GM12878 (cell line): ENCODE measurements around the gene EPB41. TPM values are rescaled to one million over a fixed set of nuclear protein-coding genes. Genes with fewer than 3 reads are reported as not detected.

Experiments used
- ATAC-seq: fragments of 200-7000 bp; cut with Tn5 transposase; 3 replicates; pipeline ENCODE4 v1.9.1; 2020; ENCODE audit warnings: mild to moderate bottlenecking, moderate library complexity
- BruUV-seq: library from RNA; stranded (reverse); fragments of 400-500 nt; replicated peaks from 2 replicates; lab custom pipeline; 2021; lab: Mats Ljungman, UMichigan
- CTCF ChIA-PET: fragments of 300-600 bp; sonication (Branson Sonifier 250); formaldehyde crosslinking; extraction: SDS; loops from one replicate; lab custom pipeline; 2021; ENCODE audit warnings: inconsistent platforms; lab: Yijun Ruan, JAX
- POLR2A ChIA-PET: fragments of 350-600 bp; formaldehyde crosslinking; extraction: SDS; loops from one replicate; lab custom pipeline; 2021; ENCODE audit warnings: inconsistent platforms; lab: Charles Lee
- RAD21 ChIA-PET: fragments of 300-600 bp; sonication (Branson Sonifier 250); formaldehyde crosslinking; loops from one replicate; lab custom pipeline; 2023; ENCODE audit warnings: antibody characterized with exemption; ENCODE audit not compliant: unreplicated experiment; lab: Charles Lee
- SMC1A ChIA-PET: fragments of 300-600 bp; sonication (Branson Sonifier 250); formaldehyde crosslinking; loops from one replicate; lab custom pipeline; 2023; ENCODE audit not compliant: unreplicated experiment, uncharacterized antibody; lab: Charles Lee
- DNase-seq: peaks from one replicate; pipeline ENCODE4 v3.0.0-alpha.2; 2011; ENCODE audit warnings: low read depth, low spot score
- FAIRE-seq: peaks from 3 replicates; lab custom pipeline; 2011; peaks lifted over from hg19 to GRCh38; lab: Jason Lieb, UNC
- H2AFZ ChIP-seq: 2 replicates; pipeline ENCODE4 v1.6.0; 2011; ENCODE audit warnings: low read depth, low read length, control low read depth; ENCODE audit not compliant: control insufficient read depth
- H3K27ac ChIP-seq: 2 replicates; pipeline ENCODE4 v1.5.1; 2011; ENCODE audit warnings: control low read depth; ENCODE audit not compliant: control insufficient read depth, insufficient read depth
- H3K27me3 ChIP-seq, 2 experiments: replicated peaks in 1 of 2; 2 replicates each; pipeline versions ENCODE4 v1.6.0 to v1.6.1; 2011; ENCODE audit warnings: low read length in 1 of 2; ENCODE audit not compliant: control insufficient read depth in 2 of 2, insufficient read depth in 2 of 2
- H3K36me3 ChIP-seq, 2 experiments: 2 replicates each; pipeline ENCODE4 v1.5.1; 2011; ENCODE audit warnings: low read length in 1 of 2; ENCODE audit not compliant: control insufficient read depth in 2 of 2, insufficient read depth in 2 of 2
- H3K4me1 ChIP-seq: 2 replicates; pipeline ENCODE4 v1.6.1; 2011; ENCODE audit warnings: mild to moderate bottlenecking, low read length, moderate library complexity, mixed read lengths; ENCODE audit not compliant: control insufficient read depth, insufficient read depth
- H3K4me2 ChIP-seq: 2 replicates; pipeline ENCODE4 v1.6.0; 2011; ENCODE audit warnings: control low read depth; ENCODE audit not compliant: control insufficient read depth, insufficient read depth
- H3K4me3 ChIP-seq: fragments of 200-600 bp; sonication (generic); 2 replicates; pipeline ENCODE4 v1.5.1; 2016
- H3K79me2 ChIP-seq: 2 replicates; pipeline ENCODE4 v1.6.0; 2011; ENCODE audit warnings: low read length; ENCODE audit not compliant: control insufficient read depth, insufficient read depth
- H3K9ac ChIP-seq: 2 replicates; pipeline ENCODE4 v1.8.0; 2011; ENCODE audit warnings: low read length, control low read depth, mixed read lengths; ENCODE audit not compliant: control insufficient read depth, insufficient read depth
- H3K9me3 ChIP-seq: replicated peaks from 3 replicates; pipeline ENCODE4 v1.5.1; 2011; ENCODE audit warnings: mild to moderate bottlenecking, low read length; ENCODE audit not compliant: control insufficient read depth, insufficient read depth
- H4K20me1 ChIP-seq: 2 replicates; pipeline ENCODE4 v1.6.0; 2011; ENCODE audit not compliant: control insufficient read depth, insufficient read depth
- CEBPB ChIP-seq, 2 experiments: fragments of 150-350 bp in 1 of 2; IDR thresholded peaks; 2 replicates each; pipeline ENCODE4 v1.6.1; 2012 to 2014; ENCODE audit warnings: low read depth in 2 of 2, low read length in 2 of 2, borderline replicate concordance in 1 of 2, inconsistent platforms in 1 of 2
- CREM ChIP-seq: IDR thresholded peaks from 2 replicates; pipeline ENCODE4 v1.6.1; 2014; ENCODE audit warnings: antibody characterized with exemption, low read depth
- EGR1 ChIP-seq, 2 experiments: IDR thresholded peaks; 1 replicate in 1 of 2; 2 replicates in 1 of 2; pipeline ENCODE4 v1.6.1; 2011 to 2012; ENCODE audit warnings: low read depth in 2 of 2, low read length in 2 of 2, borderline replicate concordance in 1 of 2, mild to moderate bottlenecking in 1 of 2, moderate library complexity in 1 of 2
- IRF5 ChIP-seq: fragments of 450-650 bp; IDR thresholded peaks from 2 replicates; pipeline ENCODE4 v1.6.1; 2017; ENCODE audit warnings: borderline replicate concordance
- KDM1A ChIP-seq: fragments of 200-600 bp; sonication (generic); IDR thresholded peaks from 2 replicates; pipeline ENCODE4 v1.6.1; 2016; ENCODE audit warnings: borderline replicate concordance
- KLF5 ChIP-seq: fragments of 450-650 bp; IDR thresholded peaks from 2 replicates; pipeline ENCODE4 v1.6.1; 2014; ENCODE audit warnings: mild to moderate bottlenecking; ENCODE audit not compliant: partially characterized antibody
- MTA3 ChIP-seq: IDR thresholded peaks from 2 replicates; pipeline ENCODE4 v1.6.1; 2012; ENCODE audit warnings: low read length, inconsistent platforms, borderline replicate concordance
- RAD21 ChIP-seq: IDR thresholded peaks from 2 replicates; pipeline ENCODE4 v1.6.1; 2011; ENCODE audit warnings: mild to moderate bottlenecking, low read depth, low read length, moderate library complexity; ENCODE audit not compliant: insufficient read depth
- RFX5 ChIP-seq: IDR thresholded peaks from 2 replicates; pipeline ENCODE4 v1.6.1; 2011; ENCODE audit warnings: low read depth, low read length, improper control_type of control experiment
- SREBF2 ChIP-seq: IDR thresholded peaks from 2 replicates; pipeline ENCODE4 v1.6.1; 2012; ENCODE audit warnings: mild to moderate bottlenecking, low read length
- SRF ChIP-seq, 2 experiments: IDR thresholded peaks; 2 replicates each; pipeline ENCODE4 v1.6.1; 2011; ENCODE audit warnings: low read depth in 2 of 2, low read length in 2 of 2, mild to moderate bottlenecking in 1 of 2, moderate library complexity in 1 of 2
- SUZ12 ChIP-seq: fragments of 200-600 bp; sonication (generic); IDR thresholded peaks from one replicate; pipeline ENCODE4 v1.6.1; 2018; ENCODE audit warnings: antibody characterized with exemption, mild to moderate bottlenecking; ENCODE audit not compliant: unreplicated experiment
- WGBS: methylation state at CpG from one replicate; pipeline ENCODE4 v1.1.6; 2016; ENCODE audit warnings: low lambda C conversion rate; ENCODE audit not compliant: insufficient replicate concordance, insufficient coverage; ENCODE audit errors: missing lambda C conversion rate; 5-methylcytosine and 5-hydroxymethylcytosine counted together
- in situ Hi-C: fragments of 300-500 bp; cut with MboI; formaldehyde crosslinking; loops from 9 replicates; pipeline ENCODE4 v1.14.3; 2018; ENCODE audit warnings: mixed read lengths
- intact Hi-C: fragments of 100-400 bp; cut with micrococcal nuclease; formaldehyde crosslinking; loops from one replicate; pipeline ENCODE4 v1.14.2; 2022; ENCODE audit not compliant: unreplicated experiment
- polyA plus RNA-seq, 11 experiments: library from polyadenylated mRNA; depleted of rRNA in 4 of 11; unstranded in 6 of 11; stranded (reverse) in 5 of 11; fragments of >200 nt; fragmentation: Nextera tagmentation in 4 of 11; fragmentation: Illumina TruSeq in 1 of 11; extraction: Ambion mirVana in 4 of 11; extraction: Trizol in 1 of 11; gene quantifications; 1 replicate in 1 of 11; 2 replicates in 10 of 11; pipeline versions ENCODE4 v1.2.1 to v1.2.3, GENCODE V29; 2011 to 2016; ENCODE audit warnings: inconsistent platforms in 2 of 11, missing spikeins in 2 of 11, low read depth in 1 of 11
- total RNA-seq, 4 experiments: library from RNA; depleted of rRNA in 3 of 4; stranded (reverse); fragments of >200 nt in 3 of 4; fragmentation: Illumina TruSeq in 1 of 4; extraction: Trizol in 1 of 4; gene quantifications; 2 replicates each; pipeline versions ENCODE4 v1.2.1 to v1.2.3, GENCODE V29; 2013 to 2021
- TF ChIP-seq, protein P1 (sequence below): fragments of 450-650 bp; IDR thresholded peaks from 2 replicates; pipeline ENCODE4 v1.6.1; 2017; ENCODE audit warnings: antibody characterized with exemption, mild to moderate bottlenecking, moderate library complexity
- TF ChIP-seq, protein P2 (sequence below): IDR thresholded peaks from 2 replicates; pipeline ENCODE4 v1.6.1; 2012; ENCODE audit warnings: low read length, inconsistent platforms
- TF ChIP-seq, protein P3 (sequence below): IDR thresholded peaks from 2 replicates; pipeline ENCODE4 v1.6.1; 2012; ENCODE audit warnings: low read depth, low read length, improper control_type of control experiment

The EPB41 gene
- total and polyA plus RNA-seq, 10 of the 15 experiments (the other 5 are each of a cell fraction or from before 2014, with no cell fraction given): 1.1 to 77.6 (median 58.8) TPM

DNA sequence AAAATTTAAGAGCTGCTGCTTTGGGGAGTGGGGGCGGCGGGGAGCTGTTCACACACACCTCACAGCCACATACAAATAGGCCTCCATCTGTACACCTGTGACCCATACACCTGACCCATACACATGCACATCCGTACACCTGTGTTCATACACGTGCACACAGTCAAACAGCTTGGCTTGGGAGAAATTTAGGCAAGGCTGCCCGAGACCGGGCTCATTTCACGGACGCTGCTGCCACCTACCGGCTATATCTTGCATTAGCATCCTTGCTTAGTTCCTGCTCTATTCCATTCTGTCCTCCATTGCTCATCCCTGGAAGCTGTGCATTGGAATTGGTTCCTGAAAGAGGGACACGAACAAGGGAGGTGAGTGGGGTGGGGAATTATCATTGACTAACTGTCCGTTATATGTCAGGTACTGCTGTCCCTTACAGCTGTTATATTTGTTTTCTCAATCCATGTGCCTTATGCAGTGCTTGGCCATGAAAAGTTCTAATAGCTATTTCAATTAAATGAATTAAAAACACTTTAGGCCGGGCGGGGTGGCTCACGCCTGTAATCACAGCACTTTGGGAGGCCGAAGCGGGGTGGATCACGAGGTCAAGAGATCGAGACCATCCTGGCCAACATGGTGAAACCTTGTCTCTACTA, 37.1 kb upstream of the EPB41 start (continued):
- TF ChIP-seq, protein P1, sequence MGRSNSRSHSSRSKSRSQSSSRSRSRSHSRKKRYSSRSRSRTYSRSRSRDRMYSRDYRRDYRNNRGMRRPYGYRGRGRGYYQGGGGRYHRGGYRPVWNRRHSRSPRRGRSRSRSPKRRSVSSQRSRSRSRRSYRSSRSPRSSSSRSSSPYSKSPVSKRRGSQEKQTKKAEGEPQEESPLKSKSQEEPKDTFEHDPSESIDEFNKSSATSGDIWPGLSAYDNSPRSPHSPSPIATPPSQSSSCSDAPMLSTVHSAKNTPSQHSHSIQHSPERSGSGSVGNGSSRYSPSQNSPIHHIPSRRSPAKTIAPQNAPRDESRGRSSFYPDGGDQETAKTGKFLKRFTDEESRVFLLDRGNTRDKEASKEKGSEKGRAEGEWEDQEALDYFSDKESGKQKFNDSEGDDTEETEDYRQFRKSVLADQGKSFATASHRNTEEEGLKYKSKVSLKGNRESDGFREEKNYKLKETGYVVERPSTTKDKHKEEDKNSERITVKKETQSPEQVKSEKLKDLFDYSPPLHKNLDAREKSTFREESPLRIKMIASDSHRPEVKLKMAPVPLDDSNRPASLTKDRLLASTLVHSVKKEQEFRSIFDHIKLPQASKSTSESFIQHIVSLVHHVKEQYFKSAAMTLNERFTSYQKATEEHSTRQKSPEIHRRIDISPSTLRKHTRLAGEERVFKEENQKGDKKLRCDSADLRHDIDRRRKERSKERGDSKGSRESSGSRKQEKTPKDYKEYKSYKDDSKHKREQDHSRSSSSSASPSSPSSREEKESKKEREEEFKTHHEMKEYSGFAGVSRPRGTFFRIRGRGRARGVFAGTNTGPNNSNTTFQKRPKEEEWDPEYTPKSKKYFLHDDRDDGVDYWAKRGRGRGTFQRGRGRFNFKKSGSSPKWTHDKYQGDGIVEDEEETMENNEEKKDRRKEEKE: no peak

DNA sequence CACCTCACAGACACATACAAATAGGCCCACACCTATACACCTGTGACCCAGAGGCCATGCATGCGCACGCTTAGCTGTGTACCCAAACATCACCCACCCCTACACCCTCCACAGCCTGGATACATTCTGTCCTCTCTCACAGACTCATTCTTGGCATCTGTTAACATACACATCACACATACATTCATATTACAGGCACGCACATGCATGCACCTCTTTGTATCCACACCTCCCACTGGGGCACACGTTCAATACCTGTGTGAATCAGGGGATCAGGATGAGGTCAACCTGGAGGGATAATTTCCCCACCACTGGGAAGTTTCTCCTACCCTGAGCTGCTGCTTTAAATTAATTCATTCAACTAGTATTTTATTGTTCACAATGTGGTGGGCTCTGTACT, 35.6 kb upstream of the EPB41 start:
- H3K9ac ChIP-seq: no peak overlapping the region
- no peaks in the 10 kb centered on the region for H3K9me3 ChIP-seq
- ChIA-PET CTCF (interaction anchor here (0.6 to 13.7 kb wide), 9 partner anchors 88 to 630 kb away, joined by 3 to 547 read pairs (median 31); partner anchors contain the start of gene TAF12), SMC1A (interaction anchor here (0.8 to 12.0 kb wide), 5 partner anchors 94 to 520 kb away, joined by 3 to 315 read pairs (median 107); no protein-coding TSS in a partner anchor), RAD21 (interaction anchor here (2.3 to 8.8 kb wide), 3 partner anchors 94 to 324 kb away, joined by 10 to 118 read pairs (median 37); no protein-coding TSS in a partner anchor), POLR2A (no interaction called here)
- H3K27me3 ChIP-seq: no peaks in the 10 kb centered on the region
- in situ Hi-C loops: loop anchor here (5.0 to 10.0 kb wide), 4 partner anchors 91 to 514 kb away; partner anchors contain the start of genes PHACTR4 and TAF12
- FAIRE-seq (no peak), ATAC-seq (no peak), DNase-seq (no peak)
- intact Hi-C loops: no loop called here
- H4K20me1 ChIP-seq: no peaks in the 10 kb centered on the region
- BruUV-seq: no TSS peak
- H3K36me3 ChIP-seq: no peaks in the 10 kb centered on the region
- H3K27ac ChIP-seq: no peak overlapping the region
- WGBS: 50% methylated on average over 4 of the region's 4 CpGs
- no peak overlapping the region for H3K4me2 ChIP-seq
- H3K4me3 ChIP-seq: no peak overlapping the region
- no peak overlapping the region for H2AFZ ChIP-seq
- peaks cover 4% of the 10 kb centered on the region for H3K4me1 ChIP-seq
- no peaks in the 10 kb centered on the region for H3K79me2 ChIP-seq
- TF ChIP-seq RFX5: no peak
- TF ChIP-seq CEBPB (IDR thresholded peaks at IDR 0.05; ENCODE audit: borderline replicate concordance in 1 of 2, low read depth in 2 of 2, low read length in 2 of 2): no peak
- no peak for TF ChIP-seq MTA3
- no peak for TF ChIP-seq KDM1A
- TF ChIP-seq SREBF2: no peak
- TF ChIP-seq, protein P2, sequence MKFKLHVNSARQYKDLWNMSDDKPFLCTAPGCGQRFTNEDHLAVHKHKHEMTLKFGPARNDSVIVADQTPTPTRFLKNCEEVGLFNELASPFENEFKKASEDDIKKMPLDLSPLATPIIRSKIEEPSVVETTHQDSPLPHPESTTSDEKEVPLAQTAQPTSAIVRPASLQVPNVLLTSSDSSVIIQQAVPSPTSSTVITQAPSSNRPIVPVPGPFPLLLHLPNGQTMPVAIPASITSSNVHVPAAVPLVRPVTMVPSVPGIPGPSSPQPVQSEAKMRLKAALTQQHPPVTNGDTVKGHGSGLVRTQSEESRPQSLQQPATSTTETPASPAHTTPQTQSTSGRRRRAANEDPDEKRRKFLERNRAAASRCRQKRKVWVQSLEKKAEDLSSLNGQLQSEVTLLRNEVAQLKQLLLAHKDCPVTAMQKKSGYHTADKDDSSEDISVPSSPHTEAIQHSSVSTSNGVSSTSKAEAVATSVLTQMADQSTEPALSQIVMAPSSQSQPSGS: no peak
- TF ChIP-seq CREM: no peak
- no peak for TF ChIP-seq SRF (IDR thresholded peaks at IDR 0.05; ENCODE audit: low read depth in 2 of 2, low read length in 2 of 2)
- no peak for TF ChIP-seq RAD21
- no peak for TF ChIP-seq KLF5
- no peak for TF ChIP-seq IRF5
- TF ChIP-seq, protein P3, sequence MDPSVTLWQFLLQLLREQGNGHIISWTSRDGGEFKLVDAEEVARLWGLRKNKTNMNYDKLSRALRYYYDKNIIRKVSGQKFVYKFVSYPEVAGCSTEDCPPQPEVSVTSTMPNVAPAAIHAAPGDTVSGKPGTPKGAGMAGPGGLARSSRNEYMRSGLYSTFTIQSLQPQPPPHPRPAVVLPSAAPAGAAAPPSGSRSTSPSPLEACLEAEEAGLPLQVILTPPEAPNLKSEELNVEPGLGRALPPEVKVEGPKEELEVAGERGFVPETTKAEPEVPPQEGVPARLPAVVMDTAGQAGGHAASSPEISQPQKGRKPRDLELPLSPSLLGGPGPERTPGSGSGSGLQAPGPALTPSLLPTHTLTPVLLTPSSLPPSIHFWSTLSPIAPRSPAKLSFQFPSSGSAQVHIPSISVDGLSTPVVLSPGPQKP: no peak
- no peak for TF ChIP-seq SUZ12
- no peak for TF ChIP-seq EGR1 (IDR thresholded peaks at IDR 0.05; ENCODE audit: borderline replicate concordance in 1 of 2, low read depth in 2 of 2, low read length in 2 of 2)
